WTC11 (cell line): ENCODE results near the gene GATA3.

Experiments used
- ELF4 ChIP-seq: sonication (generic); formaldehyde crosslinking; IDR thresholded peaks from 2 replicates; pipeline ENCODE4 v1.8.1; 2022; ENCODE audit warnings: low read depth, mild to moderate bottlenecking, moderate library complexity, missing genetic modification reagents
- ESRRA ChIP-seq: sonication (generic); formaldehyde crosslinking; IDR thresholded peaks from 2 replicates; pipeline ENCODE4 v1.8.1; 2022; ENCODE audit warnings: mild to moderate bottlenecking, missing genetic modification reagents, borderline replicate concordance
- NFYB ChIP-seq: sonication (generic); formaldehyde crosslinking; conservative IDR thresholded peaks from 2 replicates; pipeline ENCODE4 v1.8.0; 2022; ENCODE audit warnings: low read depth, missing genetic modification reagents
- ZNF263 ChIP-seq: sonication (generic); formaldehyde crosslinking; IDR thresholded peaks from 2 replicates; pipeline ENCODE4 v1.8.1; 2022; ENCODE audit warnings: low read depth, mild to moderate bottlenecking, moderate library complexity, missing genetic modification reagents
- TF ChIP-seq, protein P1 (sequence below): fragments of 200-600 bp; IDR thresholded peaks from 2 replicates; pipeline ENCODE4 v1.8.0; 2022; ENCODE audit warnings: antibody characterized with exemption
- TF ChIP-seq, protein P2 (sequence below): sonication (generic); formaldehyde crosslinking; IDR thresholded peaks from 2 replicates; pipeline ENCODE4 v1.8.1; 2023; ENCODE audit warnings: mild to moderate bottlenecking, missing genetic modification reagents, borderline replicate concordance
- TF ChIP-seq, protein P3 (sequence below): sonication (generic); formaldehyde crosslinking; IDR thresholded peaks from 2 replicates; pipeline ENCODE4 v1.8.0; 2023; ENCODE audit warnings: mild to moderate bottlenecking, missing genetic modification reagents
- TF ChIP-seq, protein P4 (sequence below): sonication (generic); formaldehyde crosslinking; IDR thresholded peaks from 2 replicates; pipeline ENCODE4 v1.8.0; 2022; ENCODE audit warnings: mild to moderate bottlenecking, missing genetic modification reagents

DNA sequence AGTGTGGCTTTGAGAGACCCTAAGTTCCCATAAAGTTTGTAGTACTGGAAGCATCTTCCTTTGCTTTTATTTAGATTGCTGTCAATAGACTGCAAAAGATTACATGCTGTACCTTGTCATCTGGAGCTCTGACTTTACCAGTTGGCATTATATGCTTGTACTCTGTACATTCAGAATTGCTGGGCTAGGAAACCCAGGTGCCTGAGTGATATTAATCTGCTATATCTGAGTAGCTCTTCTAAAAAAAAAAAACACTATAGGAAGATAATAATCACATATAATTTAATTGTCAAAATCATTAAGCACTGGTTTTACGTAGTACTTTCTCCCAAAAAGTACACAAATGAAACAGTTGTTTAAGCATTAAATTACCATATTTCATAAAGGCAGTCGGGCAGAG is 12.3 kb downstream of the GATA3 start:
- TF ChIP-seq, protein P1, sequence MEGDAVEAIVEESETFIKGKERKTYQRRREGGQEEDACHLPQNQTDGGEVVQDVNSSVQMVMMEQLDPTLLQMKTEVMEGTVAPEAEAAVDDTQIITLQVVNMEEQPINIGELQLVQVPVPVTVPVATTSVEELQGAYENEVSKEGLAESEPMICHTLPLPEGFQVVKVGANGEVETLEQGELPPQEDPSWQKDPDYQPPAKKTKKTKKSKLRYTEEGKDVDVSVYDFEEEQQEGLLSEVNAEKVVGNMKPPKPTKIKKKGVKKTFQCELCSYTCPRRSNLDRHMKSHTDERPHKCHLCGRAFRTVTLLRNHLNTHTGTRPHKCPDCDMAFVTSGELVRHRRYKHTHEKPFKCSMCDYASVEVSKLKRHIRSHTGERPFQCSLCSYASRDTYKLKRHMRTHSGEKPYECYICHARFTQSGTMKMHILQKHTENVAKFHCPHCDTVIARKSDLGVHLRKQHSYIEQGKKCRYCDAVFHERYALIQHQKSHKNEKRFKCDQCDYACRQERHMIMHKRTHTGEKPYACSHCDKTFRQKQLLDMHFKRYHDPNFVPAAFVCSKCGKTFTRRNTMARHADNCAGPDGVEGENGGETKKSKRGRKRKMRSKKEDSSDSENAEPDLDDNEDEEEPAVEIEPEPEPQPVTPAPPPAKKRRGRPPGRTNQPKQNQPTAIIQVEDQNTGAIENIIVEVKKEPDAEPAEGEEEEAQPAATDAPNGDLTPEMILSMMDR: no peak
- TF ChIP-seq, protein P2, sequence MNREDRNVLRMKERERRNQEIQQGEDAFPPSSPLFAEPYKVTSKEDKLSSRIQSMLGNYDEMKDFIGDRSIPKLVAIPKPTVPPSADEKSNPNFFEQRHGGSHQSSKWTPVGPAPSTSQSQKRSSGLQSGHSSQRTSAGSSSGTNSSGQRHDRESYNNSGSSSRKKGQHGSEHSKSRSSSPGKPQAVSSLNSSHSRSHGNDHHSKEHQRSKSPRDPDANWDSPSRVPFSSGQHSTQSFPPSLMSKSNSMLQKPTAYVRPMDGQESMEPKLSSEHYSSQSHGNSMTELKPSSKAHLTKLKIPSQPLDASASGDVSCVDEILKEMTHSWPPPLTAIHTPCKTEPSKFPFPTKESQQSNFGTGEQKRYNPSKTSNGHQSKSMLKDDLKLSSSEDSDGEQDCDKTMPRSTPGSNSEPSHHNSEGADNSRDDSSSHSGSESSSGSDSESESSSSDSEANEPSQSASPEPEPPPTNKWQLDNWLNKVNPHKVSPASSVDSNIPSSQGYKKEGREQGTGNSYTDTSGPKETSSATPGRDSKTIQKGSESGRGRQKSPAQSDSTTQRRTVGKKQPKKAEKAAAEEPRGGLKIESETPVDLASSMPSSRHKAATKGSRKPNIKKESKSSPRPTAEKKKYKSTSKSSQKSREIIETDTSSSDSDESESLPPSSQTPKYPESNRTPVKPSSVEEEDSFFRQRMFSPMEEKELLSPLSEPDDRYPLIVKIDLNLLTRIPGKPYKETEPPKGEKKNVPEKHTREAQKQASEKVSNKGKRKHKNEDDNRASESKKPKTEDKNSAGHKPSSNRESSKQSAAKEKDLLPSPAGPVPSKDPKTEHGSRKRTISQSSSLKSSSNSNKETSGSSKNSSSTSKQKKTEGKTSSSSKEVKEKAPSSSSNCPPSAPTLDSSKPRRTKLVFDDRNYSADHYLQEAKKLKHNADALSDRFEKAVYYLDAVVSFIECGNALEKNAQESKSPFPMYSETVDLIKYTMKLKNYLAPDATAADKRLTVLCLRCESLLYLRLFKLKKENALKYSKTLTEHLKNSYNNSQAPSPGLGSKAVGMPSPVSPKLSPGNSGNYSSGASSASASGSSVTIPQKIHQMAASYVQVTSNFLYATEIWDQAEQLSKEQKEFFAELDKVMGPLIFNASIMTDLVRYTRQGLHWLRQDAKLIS (CRISPR knock-in tag): no peak
- TF ChIP-seq, protein P3, sequence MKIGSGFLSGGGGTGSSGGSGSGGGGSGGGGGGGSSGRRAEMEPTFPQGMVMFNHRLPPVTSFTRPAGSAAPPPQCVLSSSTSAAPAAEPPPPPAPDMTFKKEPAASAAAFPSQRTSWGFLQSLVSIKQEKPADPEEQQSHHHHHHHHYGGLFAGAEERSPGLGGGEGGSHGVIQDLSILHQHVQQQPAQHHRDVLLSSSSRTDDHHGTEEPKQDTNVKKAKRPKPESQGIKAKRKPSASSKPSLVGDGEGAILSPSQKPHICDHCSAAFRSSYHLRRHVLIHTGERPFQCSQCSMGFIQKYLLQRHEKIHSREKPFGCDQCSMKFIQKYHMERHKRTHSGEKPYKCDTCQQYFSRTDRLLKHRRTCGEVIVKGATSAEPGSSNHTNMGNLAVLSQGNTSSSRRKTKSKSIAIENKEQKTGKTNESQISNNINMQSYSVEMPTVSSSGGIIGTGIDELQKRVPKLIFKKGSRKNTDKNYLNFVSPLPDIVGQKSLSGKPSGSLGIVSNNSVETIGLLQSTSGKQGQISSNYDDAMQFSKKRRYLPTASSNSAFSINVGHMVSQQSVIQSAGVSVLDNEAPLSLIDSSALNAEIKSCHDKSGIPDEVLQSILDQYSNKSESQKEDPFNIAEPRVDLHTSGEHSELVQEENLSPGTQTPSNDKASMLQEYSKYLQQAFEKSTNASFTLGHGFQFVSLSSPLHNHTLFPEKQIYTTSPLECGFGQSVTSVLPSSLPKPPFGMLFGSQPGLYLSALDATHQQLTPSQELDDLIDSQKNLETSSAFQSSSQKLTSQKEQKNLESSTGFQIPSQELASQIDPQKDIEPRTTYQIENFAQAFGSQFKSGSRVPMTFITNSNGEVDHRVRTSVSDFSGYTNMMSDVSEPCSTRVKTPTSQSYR (CRISPR knock-in tag): no peak
- TF ChIP-seq ELF4 (CRISPR knock-in tag): no peak
- no peak for TF ChIP-seq ZNF263 (CRISPR knock-in tag)
- no peak for TF ChIP-seq NFYB
- TF ChIP-seq, protein P4, sequence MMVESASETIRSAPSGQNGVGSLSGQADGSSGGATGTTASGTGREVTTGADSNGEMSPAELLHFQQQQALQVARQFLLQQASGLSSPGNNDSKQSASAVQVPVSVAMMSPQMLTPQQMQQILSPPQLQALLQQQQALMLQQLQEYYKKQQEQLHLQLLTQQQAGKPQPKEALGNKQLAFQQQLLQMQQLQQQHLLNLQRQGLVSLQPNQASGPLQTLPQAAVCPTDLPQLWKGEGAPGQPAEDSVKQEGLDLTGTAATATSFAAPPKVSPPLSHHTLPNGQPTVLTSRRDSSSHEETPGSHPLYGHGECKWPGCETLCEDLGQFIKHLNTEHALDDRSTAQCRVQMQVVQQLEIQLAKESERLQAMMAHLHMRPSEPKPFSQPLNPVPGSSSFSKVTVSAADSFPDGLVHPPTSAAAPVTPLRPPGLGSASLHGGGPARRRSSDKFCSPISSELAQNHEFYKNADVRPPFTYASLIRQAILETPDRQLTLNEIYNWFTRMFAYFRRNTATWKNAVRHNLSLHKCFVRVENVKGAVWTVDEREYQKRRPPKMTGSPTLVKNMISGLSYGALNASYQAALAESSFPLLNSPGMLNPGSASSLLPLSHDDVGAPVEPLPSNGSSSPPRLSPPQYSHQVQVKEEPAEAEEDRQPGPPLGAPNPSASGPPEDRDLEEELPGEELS (CRISPR knock-in tag): no peak
- TF ChIP-seq ESRRA (CRISPR knock-in tag): no peak
